HepG2 (cell line): Measurements from ENCODE around the gene GGT7. TPM values are rescaled to one million over a fixed set of nuclear protein-coding genes. Genes with fewer than 3 reads are reported as not detected.

Experiments
- BCL6 ChIP-seq: IDR thresholded peaks from 2 replicates; pipeline ENCODE4 v1.6.1; 2016; ENCODE audit warnings: missing genetic modification reagents, missing compliant biosample characterization
- CENPT ChIP-seq: sonication (generic); formaldehyde crosslinking; IDR thresholded peaks from 2 replicates; pipeline ENCODE4 v1.8.0; 2022; ENCODE audit warnings: low read depth, mild to moderate bottlenecking, moderate library complexity, missing genetic modification reagents
- FOXK1 ChIP-seq: sonication (generic); formaldehyde crosslinking; IDR thresholded peaks from 2 replicates; pipeline ENCODE4 v1.4.0; 2020; ENCODE audit warnings: low read depth, missing genetic modification reagents, borderline replicate concordance
- HDAC6 ChIP-seq: fragments of 200-600 bp; sonication (generic); IDR thresholded peaks from 2 replicates; pipeline ENCODE4 v1.7.0; 2017; ENCODE audit warnings: mild to moderate bottlenecking, antibody characterized with exemption, low read length, low read depth
- HNF4A ChIP-seq: sonication (generic); formaldehyde crosslinking; IDR thresholded peaks from 2 replicates; pipeline ENCODE4 v1.4.0; 2020; ENCODE audit warnings: missing genetic modification reagents
- JUNB ChIP-seq: sonication (generic); formaldehyde crosslinking; IDR thresholded peaks from 2 replicates; pipeline ENCODE4 v1.8.0; 2022; ENCODE audit warnings: missing genetic modification reagents, mild to moderate bottlenecking, borderline replicate concordance
- KLF9 ChIP-seq: IDR thresholded peaks from 2 replicates; pipeline ENCODE4 v1.6.1; 2016; ENCODE audit warnings: low read depth
- KMT2A ChIP-seq: sonication (generic); formaldehyde crosslinking; IDR thresholded peaks from 2 replicates; pipeline ENCODE4 v1.4.0; 2020; ENCODE audit warnings: missing genetic modification reagents
- NFKB2 ChIP-seq: sonication (generic); formaldehyde crosslinking; IDR thresholded peaks from 2 replicates; pipeline ENCODE4 v1.4.0; 2020; ENCODE audit warnings: missing genetic modification reagents, borderline replicate concordance
- RBFOX2 ChIP-seq: fragments of 200-400 bp; formaldehyde crosslinking; IDR thresholded peaks from 2 replicates; pipeline ENCODE4 v1.6.1; 2017; ENCODE audit warnings: low read depth, mild to moderate bottlenecking, low read length
- SCMH1 ChIP-seq: sonication (generic); formaldehyde crosslinking; IDR thresholded peaks from 2 replicates; pipeline ENCODE4 v1.9.0; 2021; ENCODE audit warnings: missing genetic modification reagents, mild to moderate bottlenecking, borderline replicate concordance
- SNAI1 ChIP-seq: sonication (generic); formaldehyde crosslinking; IDR thresholded peaks from 2 replicates; pipeline ENCODE4 v1.5.0; 2020; ENCODE audit warnings: mild to moderate bottlenecking, missing genetic modification reagents, borderline replicate concordance
- SOX6 ChIP-seq, 2 experiments: fragments of 450-650 bp in 1 of 2; sonication (generic) in 1 of 2; formaldehyde crosslinking in 1 of 2; IDR thresholded peaks; 2 replicates each; pipeline versions ENCODE4 v1.4.0 to v1.6.1; 2017 to 2020; ENCODE audit warnings: antibody characterized with exemption in 1 of 2, mild to moderate bottlenecking in 1 of 2, missing genetic modification reagents in 1 of 2
- ZEB1 ChIP-seq: IDR thresholded peaks from 2 replicates; pipeline ENCODE4 v1.6.1; 2012; ENCODE audit warnings: mild to moderate bottlenecking, low read depth, inconsistent platforms; ENCODE audit not compliant: insufficient replicate concordance
- ZNF30 ChIP-seq: sonication (generic); formaldehyde crosslinking; IDR thresholded peaks from 2 replicates; pipeline ENCODE4 v1.5.0; 2020; ENCODE audit warnings: mild to moderate bottlenecking, missing genetic modification reagents
- ZNF530 ChIP-seq: sonication (generic); formaldehyde crosslinking; IDR thresholded peaks from 2 replicates; pipeline ENCODE4 v1.5.0; 2020; ENCODE audit warnings: low read depth, mild to moderate bottlenecking, missing genetic modification reagents
- ZNF547 ChIP-seq: sonication (generic); formaldehyde crosslinking; IDR thresholded peaks from 2 replicates; pipeline ENCODE4 v1.5.1; 2020; ENCODE audit warnings: mild to moderate bottlenecking, missing genetic modification reagents
- polyA plus RNA-seq, 8 experiments: library from polyadenylated mRNA; depleted of rRNA in 3 of 8; stranded (reverse) in 7 of 8; unstranded in 1 of 8; fragments of >200 nt; fragmentation: Illumina TruSeq in 4 of 8; extraction: Trizol in 4 of 8; gene quantifications; 2 replicates each; pipeline versions ENCODE4 v1.2.1 to v1.2.3, GENCODE V29; 2011 to 2016; ENCODE audit warnings: low read depth in 4 of 8, missing spikeins in 1 of 8, mixed read lengths in 1 of 8; ENCODE audit not compliant: insufficient read depth in 1 of 8
- total RNA-seq, 5 experiments: library from RNA; depleted of rRNA; stranded (reverse); fragments of >200 nt; fragmentation: Illumina TruSeq; extraction: Trizol; gene quantifications; 2 replicates each; pipeline ENCODE4 v1.2.3, GENCODE V29; 2016; ENCODE audit warnings: low read depth in 1 of 5
- TF ChIP-seq, protein P1 (sequence below): sonication (generic); formaldehyde crosslinking; conservative IDR thresholded peaks from 2 replicates; pipeline ENCODE4 v1.8.0; 2022; ENCODE audit warnings: missing genetic modification reagents
- TF ChIP-seq, protein P2 (sequence below): sonication (generic); formaldehyde crosslinking; IDR thresholded peaks from 2 replicates; pipeline ENCODE4 v1.8.0; 2023; ENCODE audit warnings: mild to moderate bottlenecking, missing genetic modification reagents
- TF ChIP-seq, protein P3 (sequence below): sonication (generic); formaldehyde crosslinking; IDR thresholded peaks from 2 replicates; pipeline ENCODE4 v1.4.0; 2020; ENCODE audit warnings: mild to moderate bottlenecking, missing genetic modification reagents
- TF ChIP-seq, protein P4 (sequence below): sonication (generic); formaldehyde crosslinking; IDR thresholded peaks from 2 replicates; pipeline ENCODE4 v1.4.0; 2020; ENCODE audit warnings: mild to moderate bottlenecking, missing genetic modification reagents

The GGT7 gene
- total and polyA plus RNA-seq, 2 of the 13 experiments (the other 11 are each of a cell fraction or from before 2014, with no cell fraction given) = 6.6 to 23.0 TPM

DNA sequence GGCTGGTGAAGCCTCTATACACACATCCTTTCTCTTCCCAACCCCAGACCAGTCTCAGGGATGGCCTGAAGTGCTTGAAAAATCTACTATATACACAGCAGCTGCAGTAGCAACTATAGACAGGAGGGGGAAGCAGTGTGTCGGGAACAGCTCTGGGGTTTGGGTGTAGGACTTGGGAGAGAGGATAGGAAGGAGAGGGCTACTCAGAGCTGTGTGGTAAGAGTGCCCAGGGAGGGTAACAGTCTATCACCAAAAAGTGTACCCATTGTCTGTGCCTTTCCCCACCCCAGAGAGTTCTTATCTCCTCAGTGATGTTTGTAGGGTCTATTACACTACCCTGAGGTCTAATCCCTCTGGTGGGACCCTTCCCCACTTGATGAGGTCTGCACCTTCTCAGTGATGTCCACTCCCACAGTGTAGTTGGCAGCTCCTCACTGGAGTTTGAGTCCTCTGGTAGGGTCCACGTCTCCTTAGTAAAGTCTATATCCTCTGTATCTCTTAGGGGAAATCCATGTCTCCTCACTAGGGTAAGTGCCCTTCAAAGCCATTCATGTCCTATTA lies 1.5 kb upstream of the GGT7 start (continued):
- TF ChIP-seq ZNF30 (CRISPR knock-in tag) (no peak), ZEB1 (no peak), HNF4A (CRISPR knock-in tag) (no peak), FOXK1 (CRISPR knock-in tag) (0 out of 2 replicates have a peak, but pooled peaks have one; percentile 14), KMT2A (CRISPR knock-in tag) (no peak), HDAC6 (no peak), BCL6 (CRISPR knock-in tag) (peak; percentile 34; the same call in 1 of the 2 replicates), JUNB (no peak), NFKB2 (CRISPR knock-in tag) (no peak), SOX6 (IDR thresholded peaks at IDR 0.05) (no peak), SOX6 (CRISPR knock-in tag; IDR thresholded peaks at IDR 0.05) (peak; percentile 51), ZNF547 (CRISPR knock-in tag) (peak; percentile 86), SCMH1 (CRISPR knock-in tag) (no peak), RBFOX2 (no peak), KLF9 (0 out of 2 replicates have a peak, but pooled peaks have one; percentile 24), ZNF530 (CRISPR knock-in tag) (no peak), SNAI1 (CRISPR knock-in tag) (no peak), CENPT (CRISPR knock-in tag) (no peak)
- TF ChIP-seq, protein P1, sequence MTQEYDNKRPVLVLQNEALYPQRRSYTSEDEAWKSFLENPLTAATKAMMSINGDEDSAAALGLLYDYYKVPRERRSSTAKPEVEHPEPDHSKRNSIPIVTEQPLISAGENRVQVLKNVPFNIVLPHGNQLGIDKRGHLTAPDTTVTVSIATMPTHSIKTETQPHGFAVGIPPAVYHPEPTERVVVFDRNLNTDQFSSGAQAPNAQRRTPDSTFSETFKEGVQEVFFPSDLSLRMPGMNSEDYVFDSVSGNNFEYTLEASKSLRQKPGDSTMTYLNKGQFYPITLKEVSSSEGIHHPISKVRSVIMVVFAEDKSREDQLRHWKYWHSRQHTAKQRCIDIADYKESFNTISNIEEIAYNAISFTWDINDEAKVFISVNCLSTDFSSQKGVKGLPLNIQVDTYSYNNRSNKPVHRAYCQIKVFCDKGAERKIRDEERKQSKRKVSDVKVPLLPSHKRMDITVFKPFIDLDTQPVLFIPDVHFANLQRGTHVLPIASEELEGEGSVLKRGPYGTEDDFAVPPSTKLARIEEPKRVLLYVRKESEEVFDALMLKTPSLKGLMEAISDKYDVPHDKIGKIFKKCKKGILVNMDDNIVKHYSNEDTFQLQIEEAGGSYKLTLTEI (CRISPR knock-in tag) = no peak
- TF ChIP-seq, protein P2, sequence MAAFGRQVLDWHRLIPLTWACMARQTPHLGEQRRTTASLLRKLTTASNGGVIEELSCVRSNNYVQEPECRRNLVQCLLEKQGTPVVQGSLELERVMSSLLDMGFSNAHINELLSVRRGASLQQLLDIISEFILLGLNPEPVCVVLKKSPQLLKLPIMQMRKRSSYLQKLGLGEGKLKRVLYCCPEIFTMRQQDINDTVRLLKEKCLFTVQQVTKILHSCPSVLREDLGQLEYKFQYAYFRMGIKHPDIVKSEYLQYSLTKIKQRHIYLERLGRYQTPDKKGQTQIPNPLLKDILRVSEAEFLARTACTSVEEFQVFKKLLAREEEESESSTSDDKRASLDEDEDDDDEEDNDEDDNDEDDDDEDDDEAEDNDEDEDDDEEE = no peak; the same call in 1 of the 2 replicates
- TF ChIP-seq, protein P3, sequence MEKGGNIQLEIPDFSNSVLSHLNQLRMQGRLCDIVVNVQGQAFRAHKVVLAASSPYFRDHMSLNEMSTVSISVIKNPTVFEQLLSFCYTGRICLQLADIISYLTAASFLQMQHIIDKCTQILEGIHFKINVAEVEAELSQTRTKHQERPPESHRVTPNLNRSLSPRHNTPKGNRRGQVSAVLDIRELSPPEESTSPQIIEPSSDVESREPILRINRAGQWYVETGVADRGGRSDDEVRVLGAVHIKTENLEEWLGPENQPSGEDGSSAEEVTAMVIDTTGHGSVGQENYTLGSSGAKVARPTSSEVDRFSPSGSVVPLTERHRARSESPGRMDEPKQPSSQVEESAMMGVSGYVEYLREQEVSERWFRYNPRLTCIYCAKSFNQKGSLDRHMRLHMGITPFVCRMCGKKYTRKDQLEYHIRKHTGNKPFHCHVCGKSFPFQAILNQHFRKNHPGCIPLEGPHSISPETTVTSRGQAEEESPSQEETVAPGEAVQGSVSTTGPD = no peak
- TF ChIP-seq, protein P4, sequence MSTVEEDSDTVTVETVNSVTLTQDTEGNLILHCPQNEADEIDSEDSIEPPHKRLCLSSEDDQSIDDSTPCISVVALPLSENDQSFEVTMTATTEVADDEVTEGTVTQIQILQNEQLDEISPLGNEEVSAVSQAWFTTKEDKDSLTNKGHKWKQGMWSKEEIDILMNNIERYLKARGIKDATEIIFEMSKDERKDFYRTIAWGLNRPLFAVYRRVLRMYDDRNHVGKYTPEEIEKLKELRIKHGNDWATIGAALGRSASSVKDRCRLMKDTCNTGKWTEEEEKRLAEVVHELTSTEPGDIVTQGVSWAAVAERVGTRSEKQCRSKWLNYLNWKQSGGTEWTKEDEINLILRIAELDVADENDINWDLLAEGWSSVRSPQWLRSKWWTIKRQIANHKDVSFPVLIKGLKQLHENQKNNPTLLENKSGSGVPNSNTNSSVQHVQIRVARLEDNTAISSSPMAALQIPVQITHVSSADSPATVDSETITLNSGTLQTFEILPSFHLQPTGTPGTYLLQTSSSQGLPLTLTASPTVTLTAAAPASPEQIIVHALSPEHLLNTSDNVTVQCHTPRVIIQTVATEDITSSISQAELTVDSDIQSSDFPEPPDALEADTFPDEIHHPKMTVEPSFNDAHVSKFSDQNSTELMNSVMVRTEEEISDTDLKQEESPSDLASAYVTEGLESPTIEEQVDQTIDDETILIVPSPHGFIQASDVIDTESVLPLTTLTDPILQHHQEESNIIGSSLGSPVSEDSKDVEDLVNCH (CRISPR knock-in tag) = no peak
